Stimulated activated CD4-positive, alpha-beta T cell treated with anti-CD3 and anti-CD28 coated beads, TNF-alpha, amount 100 ng/mL, for 24 hours (primary cell): ENCODE data around the gene LENG1.

Source experiments
- DNase-seq, 3 experiments: peaks; one replicate each; pipeline ENCODE4 v3.0.0-alpha.2; 2020; ENCODE audit warnings: low read depth in 3 of 3

The LENG1 gene

GRCh38 chr19:54164369-54165068, 5.0 kb upstream of the LENG1 start:
- peak; percentile 15 to 67 (median 30) for DNase-seq

DNA sequence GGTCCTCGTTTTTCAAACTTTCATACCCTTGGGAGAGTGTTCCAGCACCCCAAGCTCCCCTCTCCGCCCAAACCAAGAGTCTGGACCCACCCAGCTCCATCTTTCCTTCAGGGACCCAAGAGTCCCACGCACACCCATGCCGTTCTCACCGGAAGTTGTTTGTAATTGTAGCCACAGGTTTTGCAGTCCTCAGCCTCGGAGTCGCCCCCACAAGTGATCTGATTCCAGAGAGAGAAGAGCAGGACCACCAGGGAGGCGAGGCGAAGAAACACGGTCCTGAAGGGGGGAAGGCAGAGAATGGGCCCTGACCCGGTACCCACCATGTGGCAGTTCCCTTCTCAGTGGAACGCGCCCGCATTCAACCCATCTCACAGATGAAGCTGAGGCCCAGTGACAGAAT, 3.4 kb upstream of the LENG1 start:
- no peak for DNase-seq

DNA sequence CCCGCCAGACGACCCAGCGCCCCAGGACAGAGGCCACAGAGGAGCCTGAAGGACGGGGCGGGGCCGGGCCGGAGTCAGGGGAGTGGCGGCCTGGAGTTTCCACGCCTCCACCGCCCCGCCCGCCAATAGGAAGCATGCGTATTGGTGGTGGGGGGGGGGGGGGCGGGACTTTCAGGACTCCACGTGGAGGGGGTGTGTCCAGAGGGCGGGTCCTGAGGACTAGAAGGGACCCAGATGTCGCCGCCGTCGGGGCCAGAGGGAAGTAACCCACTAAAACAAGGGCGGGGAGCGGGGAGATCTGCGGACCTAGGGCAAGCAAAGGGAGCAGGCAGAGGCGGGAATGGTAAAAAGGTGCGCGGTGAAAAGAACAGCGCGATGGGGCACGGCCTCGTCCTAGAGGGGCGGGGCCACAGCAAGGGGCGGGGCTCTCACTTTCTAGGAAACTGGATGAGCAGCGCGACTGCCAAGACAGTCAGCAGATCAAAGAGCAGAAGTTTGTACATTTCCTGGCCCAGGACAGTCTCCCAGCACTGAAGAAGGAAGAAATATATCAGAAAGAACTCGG, 2.8 kb upstream of the LENG1 start:
- DNase-seq, result peak; percentile 56 to 83 (median 64)

DNA sequence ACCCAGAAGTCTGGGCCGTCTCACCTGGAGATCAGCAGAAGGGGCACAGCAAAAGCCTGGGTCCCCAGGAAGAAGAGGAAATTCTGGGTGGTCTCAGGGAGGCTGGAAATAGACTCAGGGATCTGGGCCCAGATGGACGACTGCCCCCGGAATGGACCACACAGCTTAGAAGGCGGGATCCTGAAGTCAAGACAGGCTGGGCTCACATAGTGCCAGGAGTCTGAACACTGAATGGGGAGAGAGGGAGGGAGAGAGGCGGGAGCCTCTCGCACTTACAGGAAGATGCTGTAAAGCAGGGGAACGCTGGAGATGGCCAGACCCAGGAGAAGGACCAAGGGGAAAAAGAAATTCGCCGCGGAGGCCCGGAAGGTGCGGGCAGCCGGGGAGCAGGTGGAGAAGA, 1.3 kb upstream of the LENG1 start:
- no peak for DNase-seq

GRCh38 chr19:54160182-54160811, 776 bp upstream of the LENG1 start:
- DNase-seq, result no peak

DNA sequence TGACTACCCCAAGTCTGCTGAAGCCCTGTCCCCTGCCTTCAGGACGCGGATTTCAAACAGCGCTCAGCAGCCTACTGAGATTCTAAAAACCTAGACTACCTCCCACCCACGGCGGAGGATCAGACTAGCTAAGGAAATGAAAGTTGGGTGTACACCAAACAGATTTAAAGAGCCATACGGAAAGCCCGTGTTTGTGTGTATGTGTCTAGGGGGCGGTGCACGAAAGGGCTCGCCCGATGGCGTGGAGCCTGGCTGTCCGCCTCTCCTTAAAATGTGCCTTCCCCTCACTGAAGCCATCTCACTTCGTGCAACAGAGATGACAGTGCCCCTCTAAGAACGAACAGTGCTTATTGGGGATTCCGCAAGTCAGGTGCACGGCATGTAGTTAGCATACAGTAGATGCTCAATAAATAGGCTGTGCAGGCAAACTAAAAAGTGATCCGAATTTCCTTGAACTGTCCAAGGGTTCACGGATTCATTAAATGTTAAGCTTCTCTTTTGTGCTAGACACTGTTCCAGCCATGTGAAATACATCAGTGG, 639 bp downstream of the LENG1 start:
- peak in 1 of 3 experiments; percentile 30 for DNase-seq

DNA sequence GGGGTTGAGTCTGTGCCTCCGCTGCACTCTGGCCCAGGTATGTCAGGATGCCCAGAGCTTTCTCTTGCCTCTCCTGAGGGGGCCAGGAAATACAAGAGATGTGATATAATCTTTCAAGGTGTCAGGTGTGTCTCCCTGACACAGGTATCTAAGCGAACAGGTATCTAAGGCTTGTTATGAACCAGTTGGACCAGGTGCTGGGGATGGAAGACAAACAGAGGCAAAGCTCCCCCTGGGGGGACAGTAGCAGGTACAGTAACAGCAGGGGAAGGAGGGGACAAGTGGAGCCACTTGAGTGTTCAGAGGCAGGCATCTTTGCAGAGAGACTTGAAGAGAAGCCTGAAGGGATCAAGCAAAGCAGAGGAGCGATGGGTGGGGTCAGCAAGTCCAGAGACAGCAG, 2.6 kb downstream of the LENG1 start:
- DNase-seq, result no peak

GRCh38 chr19:54156490-54156889, 3.0 kb downstream of the LENG1 start:
- DNase-seq, result no peak

DNA sequence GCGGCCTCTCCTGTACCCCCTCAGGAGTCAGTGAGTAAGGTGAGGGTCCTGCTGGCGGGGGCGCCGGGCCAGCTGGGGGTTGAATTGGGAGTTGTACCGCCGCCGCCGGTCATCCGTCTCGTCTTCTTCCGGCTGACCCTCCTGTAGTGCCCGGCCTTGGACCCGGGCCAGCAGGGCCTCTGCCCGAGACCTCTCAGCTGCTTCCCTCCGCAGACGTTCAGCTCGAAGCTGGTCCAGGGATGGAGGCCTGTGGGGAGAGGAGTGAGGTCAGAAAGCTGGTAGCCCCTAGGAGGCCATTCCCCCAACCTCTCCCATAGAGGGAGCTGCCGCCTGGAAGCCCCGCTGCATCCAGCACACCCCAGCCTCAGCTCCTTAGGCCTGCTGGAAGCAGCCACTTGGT, 3.8 kb downstream of the LENG1 start:
- DNase-seq, result no peak

- DNase-seq, result no peak
These were observed 4.7 kb downstream of the LENG1 start for GRCh38 chr19:54154603-54155345.

DNA sequence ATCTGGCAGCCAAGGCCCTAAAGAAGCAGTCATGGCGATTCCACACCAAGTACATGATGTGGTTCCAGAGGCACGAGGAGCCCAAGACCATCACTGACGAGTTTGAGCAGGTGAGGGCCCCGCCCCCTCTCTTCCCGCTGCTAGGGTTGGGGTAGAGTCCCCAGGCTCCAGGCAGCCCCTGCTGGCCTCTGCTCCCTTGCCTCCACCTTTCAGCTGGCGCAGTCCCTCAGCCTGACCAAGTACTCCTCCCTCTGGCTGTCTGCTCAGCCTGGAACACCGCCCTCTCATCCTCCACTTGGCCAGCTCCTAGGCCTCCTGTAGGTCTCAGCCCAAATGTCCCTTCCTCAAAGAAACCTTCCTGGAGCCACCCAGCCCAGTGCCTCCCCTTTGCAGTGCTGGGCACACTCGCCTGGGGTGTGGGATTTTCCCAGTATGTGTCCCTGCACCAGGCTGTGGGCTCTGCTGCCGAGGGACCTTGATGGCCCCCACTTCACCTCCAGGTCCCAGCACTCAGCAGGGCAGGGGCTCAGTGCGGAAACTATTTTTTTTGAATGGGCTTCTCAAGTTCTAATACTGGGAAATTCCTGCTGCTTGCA, 5.7 kb downstream of the LENG1 start:
- no peak for DNase-seq

DNA sequence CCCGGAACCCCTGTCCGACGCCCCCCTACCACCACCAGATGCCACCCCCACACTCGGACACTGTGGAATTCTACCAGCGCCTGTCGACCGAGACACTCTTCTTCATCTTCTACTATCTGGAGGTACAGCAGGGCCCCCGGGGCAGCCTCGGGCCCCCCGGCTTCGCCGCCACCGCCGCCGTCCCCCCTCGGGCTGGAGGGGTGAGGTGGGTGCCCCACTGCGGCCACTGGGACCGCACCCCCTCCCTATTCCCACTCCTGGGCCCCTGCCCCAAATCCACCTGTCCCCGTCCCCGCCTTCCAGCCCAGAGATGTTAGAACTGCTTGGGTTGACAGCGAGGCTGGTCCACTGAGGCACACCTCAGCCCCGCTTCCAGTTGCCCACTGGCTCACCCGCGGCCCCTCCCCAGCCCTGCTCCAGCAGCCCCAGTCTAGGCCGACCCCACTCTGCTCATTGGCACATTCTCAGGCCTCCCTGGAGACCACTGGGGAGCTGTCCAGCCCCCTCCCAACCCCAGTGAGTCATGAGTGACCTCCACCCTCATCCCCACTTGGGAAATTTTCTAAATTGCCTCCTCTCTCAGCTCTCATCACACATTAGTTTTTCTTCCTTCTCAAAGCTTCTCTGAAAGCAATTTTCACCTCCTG, 6.5 kb downstream of the LENG1 start:
- no peak for DNase-seq

DNA sequence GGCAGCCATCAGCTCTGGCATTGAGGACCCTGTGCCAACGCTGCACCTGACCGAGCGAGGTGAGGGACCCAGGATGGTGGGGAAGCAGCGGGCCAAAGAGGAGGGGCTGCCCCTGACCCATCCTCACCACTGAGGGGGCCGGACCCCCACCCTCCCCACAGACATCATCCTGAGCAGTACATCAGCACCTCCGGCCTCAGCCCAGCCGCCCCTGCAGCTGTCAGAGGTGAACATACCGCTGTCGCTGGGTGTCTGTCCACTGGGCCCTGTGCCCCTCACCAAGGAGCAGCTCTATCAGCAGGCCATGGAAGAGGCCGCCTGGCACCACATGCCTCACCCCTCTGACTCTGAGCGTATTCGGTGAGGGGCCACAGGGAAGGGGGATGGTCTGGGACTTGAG, 7.3 kb downstream of the LENG1 start:
- no peak for DNase-seq

DNA sequence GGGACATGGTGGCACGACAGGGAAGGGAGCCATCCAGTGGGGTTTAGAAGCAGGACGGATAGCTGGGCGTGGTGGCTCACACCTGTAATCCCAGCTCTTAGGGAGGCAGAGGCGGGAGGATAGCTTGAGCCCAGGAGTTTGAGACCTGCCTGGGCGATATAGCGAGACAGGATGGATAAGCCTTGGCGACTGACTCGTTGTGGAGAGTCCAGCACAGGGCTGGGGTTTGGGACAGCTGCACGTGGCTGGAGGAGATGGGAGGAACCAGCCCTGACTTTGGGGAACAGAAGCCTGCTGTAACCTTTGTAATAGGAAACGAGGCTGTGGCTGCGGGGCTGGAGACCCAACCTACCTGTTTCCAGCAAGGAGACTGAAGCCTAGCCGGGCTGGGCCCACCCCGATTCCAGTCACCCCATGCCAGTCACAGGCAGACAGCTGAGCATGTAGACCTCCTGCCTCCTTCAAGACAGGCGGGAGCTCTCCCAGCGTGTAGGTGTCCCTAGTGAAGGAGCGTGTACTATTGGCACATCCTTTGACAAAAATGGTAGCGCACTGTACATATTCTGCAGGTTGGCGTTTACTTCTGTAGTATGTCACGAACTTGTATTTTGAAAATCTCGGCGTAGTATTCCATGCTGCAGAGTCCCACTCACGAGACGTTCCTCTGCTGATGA, 8.0 kb downstream of the LENG1 start:
- no peak for DNase-seq

DNA sequence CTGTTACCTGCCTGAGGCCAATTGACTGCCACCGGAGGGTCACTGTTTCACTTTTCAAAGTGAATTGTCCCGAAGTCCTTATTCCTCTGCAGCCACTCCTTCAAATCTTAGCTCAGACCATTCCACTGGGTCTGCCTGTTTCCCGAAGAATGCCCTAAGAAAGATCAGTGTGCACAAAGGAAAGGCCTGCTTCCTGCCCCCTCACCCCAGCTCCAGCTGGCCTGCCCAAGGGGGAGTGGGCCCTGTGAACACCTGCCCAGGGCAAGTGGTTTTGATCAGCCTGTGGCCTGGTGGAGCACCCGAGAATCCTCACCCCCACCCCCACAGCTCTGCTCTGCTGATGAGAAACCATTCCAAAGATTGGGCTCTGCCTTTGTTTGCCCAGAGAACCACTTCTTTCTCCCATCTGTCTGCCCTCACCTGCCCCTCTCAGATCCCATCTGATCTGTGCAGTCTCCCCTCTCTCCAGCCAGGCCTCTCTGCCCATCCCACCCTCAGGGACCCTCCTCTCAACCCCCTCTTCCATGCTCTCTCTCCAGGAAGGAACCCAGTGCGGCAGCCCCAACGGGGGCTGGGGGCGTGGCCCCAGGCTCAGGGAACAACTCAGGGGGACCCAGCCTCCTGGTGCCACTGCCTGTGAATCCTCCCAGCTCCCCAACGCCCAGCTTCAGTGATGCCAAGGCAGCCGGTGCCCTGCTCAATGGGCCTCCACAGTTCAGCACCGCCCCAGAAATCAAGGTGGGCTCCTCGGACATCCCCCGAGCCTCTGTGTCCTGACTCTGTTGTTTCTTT, 10.3 kb downstream of the LENG1 start:
- DNase-seq, result no peak

DNA sequence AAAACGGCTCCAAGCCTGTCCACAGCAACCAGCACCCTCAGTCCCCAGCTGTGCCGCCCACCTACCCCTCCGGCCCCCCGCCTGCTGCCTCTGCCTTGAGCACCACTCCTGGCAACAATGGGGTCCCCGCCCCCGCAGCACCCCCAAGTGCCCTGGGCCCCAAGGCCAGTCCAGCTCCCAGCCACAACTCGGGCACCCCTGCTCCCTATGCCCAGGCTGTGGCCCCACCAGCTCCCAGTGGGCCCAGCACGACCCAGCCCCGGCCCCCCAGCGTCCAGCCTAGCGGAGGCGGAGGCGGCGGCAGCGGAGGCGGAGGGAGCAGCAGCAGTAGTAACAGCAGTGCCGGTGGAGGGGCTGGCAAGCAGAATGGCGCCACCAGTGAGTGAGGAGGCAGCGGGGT, 11.4 kb downstream of the LENG1 start:
- DNase-seq, result no peak

DNA sequence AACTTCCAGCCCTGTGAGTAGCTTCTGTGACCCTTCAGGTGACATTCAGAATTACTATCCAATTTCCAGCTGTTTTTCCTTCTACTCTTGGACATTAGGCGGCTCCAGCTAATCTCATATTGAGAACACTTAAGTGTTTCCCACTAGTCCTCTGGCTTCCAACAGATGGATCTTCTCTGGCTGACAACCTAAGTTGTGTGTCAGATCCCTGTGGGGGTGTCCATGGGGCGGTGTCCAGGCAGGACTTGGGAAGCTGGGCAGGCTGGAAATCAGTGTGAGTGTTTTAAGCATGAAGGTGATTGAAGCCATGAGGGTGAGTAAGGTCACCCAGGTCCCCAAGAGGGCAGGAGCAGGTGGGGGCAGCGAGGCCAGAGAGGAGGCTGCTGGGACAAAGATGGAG, 11.8 kb downstream of the LENG1 start:
- no peak for DNase-seq

DNA sequence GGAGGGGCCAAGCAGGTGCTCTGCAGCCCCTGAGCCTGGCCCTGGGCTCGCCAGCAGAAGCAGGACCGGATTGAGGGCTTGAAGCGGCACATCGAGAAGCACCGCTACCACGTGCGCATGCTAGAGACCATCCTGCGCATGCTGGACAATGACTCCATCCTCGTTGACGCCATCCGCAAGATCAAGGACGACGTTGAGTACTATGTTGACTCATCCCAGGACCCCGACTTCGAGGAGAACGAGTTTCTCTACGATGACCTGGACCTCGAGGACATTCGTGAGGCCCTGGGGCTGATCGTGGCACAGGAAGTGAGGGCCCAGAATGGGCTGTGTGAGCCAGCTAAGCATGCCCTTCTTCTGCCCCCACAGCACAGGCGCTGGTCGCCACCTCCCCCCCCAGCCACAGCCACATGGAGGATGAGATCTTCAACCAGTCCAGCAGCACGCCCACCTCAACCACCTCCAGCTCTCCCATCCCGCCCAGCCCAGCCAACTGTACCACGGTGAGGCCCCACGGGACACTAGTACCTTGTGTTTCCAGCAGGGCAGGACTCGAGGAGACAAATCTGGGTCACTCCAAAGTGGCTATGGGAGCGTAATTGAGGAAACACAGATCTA, 13.9 kb downstream of the LENG1 start:
- no peak for DNase-seq

DNA sequence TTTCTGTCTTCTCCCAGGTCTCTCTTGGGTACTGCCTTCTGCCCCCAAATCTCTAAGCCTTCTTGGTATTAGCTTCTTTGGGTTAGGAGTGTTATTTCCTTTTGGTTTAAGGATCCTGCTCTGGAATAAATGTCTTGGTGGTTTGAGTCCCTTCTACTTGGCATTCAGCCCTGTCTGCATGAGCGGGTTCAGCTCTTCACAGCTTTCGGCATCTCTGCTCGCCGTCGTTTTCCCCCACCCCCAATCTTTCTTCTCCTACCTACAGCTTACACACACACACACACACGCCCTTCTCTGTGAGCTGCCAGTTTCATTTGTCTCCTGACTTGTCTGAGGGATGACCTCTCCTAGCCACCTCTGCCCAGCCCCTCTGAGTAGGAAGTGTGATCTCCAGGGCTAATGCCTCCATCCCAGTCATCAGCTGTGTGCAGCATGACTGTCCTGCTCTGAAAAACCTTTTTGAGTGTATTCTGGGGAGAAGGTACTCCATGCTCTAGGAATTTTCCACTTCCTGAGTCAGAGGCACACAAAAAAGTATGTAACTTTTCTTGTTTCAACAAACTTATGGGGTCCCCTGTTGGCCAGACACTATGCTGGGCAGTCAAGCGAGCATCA, 17.2 kb downstream of the LENG1 start:
- no peak for DNase-seq
